OCI-LY1 (cell line): ENCODE data around the gene NAV2.

ENCODE experiments used
- H2AFZ ChIP-seq: fragments of 200-600 bp; sonication (generic), shearing (Covaris generic); 2 replicates; pipeline ENCODE4 v1.6.0; 2014; ENCODE audit warnings: antibody characterized with exemption, mild to moderate bottlenecking, low read length
- H3F3A ChIP-seq: fragments of 200-600 bp; sonication (generic), shearing (Covaris generic); 2 replicates; pipeline ENCODE4 v1.6.0; 2014; ENCODE audit warnings: mild to moderate bottlenecking, antibody characterized with exemption, low read length, moderate library complexity; ENCODE audit not compliant: insufficient read depth
- H3K27ac ChIP-seq: fragments of 200-600 bp; sonication (generic); 2 replicates; pipeline ENCODE4 v1.5.1; 2014; ENCODE audit warnings: low read length, mixed run types, mild to moderate bottlenecking, low read depth; ENCODE audit not compliant: poor library complexity, severe bottlenecking
- H3K27me3 ChIP-seq: fragments of 200-600 bp; sonication (generic); 2 replicates; pipeline ENCODE4 v1.6.0; 2014; ENCODE audit warnings: antibody characterized with exemption, mild to moderate bottlenecking, low read length, moderate library complexity; ENCODE audit not compliant: insufficient read depth
- H3K36me3 ChIP-seq: fragments of 200-600 bp; sonication (generic); 2 replicates; pipeline ENCODE4 v1.6.1; 2014; ENCODE audit warnings: mild to moderate bottlenecking, antibody characterized with exemption, low read length, moderate library complexity, mixed read lengths; ENCODE audit not compliant: insufficient read depth
- H3K4me1 ChIP-seq: fragments of 200-600 bp; sonication (generic); 2 replicates; pipeline ENCODE4 v1.5.1; 2014; ENCODE audit warnings: mild to moderate bottlenecking, low read length, moderate library complexity; ENCODE audit not compliant: insufficient read depth, severe bottlenecking
- H3K4me2 ChIP-seq: fragments of 200-600 bp; sonication (generic), shearing (Covaris generic); 2 replicates; pipeline ENCODE4 v1.6.1; 2014; ENCODE audit warnings: low read length
- H3K4me3 ChIP-seq: fragments of 200-600 bp; sonication (generic); 2 replicates; pipeline ENCODE4 v1.5.1; 2014; ENCODE audit warnings: low read length, low read depth, mild to moderate bottlenecking, mixed read lengths; ENCODE audit not compliant: poor library complexity, severe bottlenecking
- H3K79me2 ChIP-seq: fragments of 200-600 bp; shearing (Covaris generic); 2 replicates; pipeline ENCODE4 v1.6.1; 2016; ENCODE audit warnings: mixed run types, low read length, mixed read lengths; ENCODE audit not compliant: insufficient read depth
- H3K9ac ChIP-seq: fragments of 200-600 bp; sonication (generic), shearing (Covaris generic); 2 replicates; pipeline ENCODE4 v1.6.1; 2014; ENCODE audit warnings: mild to moderate bottlenecking, low read length, mixed read lengths
- H3K9me2 ChIP-seq: fragments of 200-600 bp; sonication (generic), shearing (Covaris generic); 2 replicates; pipeline ENCODE4 v1.6.1; 2014; ENCODE audit warnings: low read depth, mild to moderate bottlenecking, low read length, mixed read lengths
- H3K9me3 ChIP-seq: fragments of 200-600 bp; shearing (Covaris generic); 2 replicates; pipeline ENCODE4 v1.6.1; 2014; ENCODE audit warnings: low read length, mixed read lengths
- H4K20me1 ChIP-seq: fragments of 200-600 bp; sonication (generic), shearing (Covaris generic); 2 replicates; pipeline ENCODE4 v1.6.0; 2016; ENCODE audit warnings: mild to moderate bottlenecking, low read length; ENCODE audit not compliant: insufficient read depth
- EZH2 ChIP-seq: fragments of 200-600 bp; sonication (generic), shearing (Covaris generic); IDR thresholded peaks from 2 replicates; pipeline ENCODE4 v1.8.0; 2017; ENCODE audit warnings: borderline replicate concordance, mixed run types, mild to moderate bottlenecking, antibody characterized with exemption, low read length, moderate library complexity, mixed read lengths
- TF ChIP-seq, protein P1 (sequence below): fragments of 200-600 bp; sonication (generic), shearing (Covaris generic); IDR thresholded peaks from 2 replicates; pipeline ENCODE4 v1.5.1; 2017; ENCODE audit warnings: mild to moderate bottlenecking, antibody characterized with exemption, low read length, moderate library complexity, mixed read lengths

Gene NAV2

DNA sequence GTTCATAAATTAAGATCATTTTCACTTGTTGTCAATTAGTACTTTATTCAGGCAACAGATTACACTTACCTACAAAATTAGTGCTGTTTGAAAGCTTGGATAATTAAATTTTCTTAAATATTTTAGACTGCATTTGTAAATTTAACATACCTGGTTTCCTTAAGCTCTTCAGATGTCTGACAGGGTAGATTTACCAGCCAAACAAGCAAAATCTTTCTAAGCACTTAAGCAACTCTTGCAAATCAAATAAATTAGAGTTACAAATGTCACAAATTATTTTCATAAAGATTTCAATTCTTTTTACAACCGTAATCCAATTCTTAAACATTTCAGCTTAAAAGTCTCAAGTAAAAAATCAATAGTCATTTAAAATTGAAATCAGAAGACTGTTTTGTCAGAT is 317.8 kb downstream of the NAV2 start:
- no peak overlapping the region for H3K4me2 ChIP-seq
- no peaks in the 10 kb centered on the region for H3K79me2 ChIP-seq

DNA sequence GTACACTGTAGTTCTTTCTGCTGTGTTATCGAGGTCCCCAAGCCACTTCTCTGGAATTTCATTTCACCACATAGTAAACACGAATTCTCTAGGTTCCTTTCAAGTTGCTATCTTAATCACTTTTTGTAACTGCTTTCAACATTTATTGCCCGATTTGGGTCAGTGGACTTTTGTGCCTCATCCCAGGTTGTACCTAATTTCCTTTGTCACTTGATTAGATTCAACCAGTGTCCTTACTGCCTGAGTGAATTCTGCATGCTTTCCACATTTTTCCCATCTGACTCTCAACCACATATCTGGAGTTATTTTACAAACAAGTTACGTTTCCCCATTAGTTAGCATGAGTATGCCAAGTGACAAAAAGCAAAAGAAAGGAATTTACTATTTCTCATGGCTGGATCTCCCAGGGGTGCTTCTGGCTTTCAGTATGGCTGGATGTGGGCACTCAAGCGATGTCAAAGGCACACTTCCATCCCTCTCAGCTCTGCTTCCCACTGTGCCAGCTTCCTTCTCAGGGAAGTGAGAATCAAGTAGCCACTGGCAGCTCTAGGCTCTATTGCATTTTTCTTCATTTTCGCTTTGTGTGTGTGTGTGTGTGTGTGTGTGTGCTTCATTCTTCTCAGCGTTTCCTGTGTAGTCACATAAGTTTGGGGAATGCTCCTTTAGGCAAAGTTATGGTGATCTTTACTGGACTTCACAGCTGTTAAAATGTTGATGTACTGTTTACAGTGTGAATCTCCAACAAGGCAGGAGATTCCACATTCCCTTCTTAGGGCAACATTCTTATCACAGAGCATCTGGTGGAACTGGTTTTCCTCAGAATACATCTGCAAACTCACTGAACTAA is 318.7 kb downstream of the NAV2 start:
- no peak overlapping the region for H3K27ac ChIP-seq
- no peak overlapping the region for H2AFZ ChIP-seq
- no peak for TF ChIP-seq EZH2
- TF ChIP-seq, protein P1, sequence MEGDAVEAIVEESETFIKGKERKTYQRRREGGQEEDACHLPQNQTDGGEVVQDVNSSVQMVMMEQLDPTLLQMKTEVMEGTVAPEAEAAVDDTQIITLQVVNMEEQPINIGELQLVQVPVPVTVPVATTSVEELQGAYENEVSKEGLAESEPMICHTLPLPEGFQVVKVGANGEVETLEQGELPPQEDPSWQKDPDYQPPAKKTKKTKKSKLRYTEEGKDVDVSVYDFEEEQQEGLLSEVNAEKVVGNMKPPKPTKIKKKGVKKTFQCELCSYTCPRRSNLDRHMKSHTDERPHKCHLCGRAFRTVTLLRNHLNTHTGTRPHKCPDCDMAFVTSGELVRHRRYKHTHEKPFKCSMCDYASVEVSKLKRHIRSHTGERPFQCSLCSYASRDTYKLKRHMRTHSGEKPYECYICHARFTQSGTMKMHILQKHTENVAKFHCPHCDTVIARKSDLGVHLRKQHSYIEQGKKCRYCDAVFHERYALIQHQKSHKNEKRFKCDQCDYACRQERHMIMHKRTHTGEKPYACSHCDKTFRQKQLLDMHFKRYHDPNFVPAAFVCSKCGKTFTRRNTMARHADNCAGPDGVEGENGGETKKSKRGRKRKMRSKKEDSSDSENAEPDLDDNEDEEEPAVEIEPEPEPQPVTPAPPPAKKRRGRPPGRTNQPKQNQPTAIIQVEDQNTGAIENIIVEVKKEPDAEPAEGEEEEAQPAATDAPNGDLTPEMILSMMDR: no peak
- H3K4me1 ChIP-seq: no peaks in the 10 kb centered on the region
- no peaks in the 10 kb centered on the region for H3K79me2 ChIP-seq
- H3K4me2 ChIP-seq: no peak overlapping the region
- no peaks in the 10 kb centered on the region for H3K9me3 ChIP-seq
- no peak overlapping the region for H3K9ac ChIP-seq
- no peak overlapping the region for H3K4me3 ChIP-seq
- H3K36me3 ChIP-seq: no peaks in the 10 kb centered on the region
- H4K20me1 ChIP-seq: no peaks in the 10 kb centered on the region
- no peaks in the 10 kb centered on the region for H3K9me2 ChIP-seq
- H3K27me3 ChIP-seq: no peaks in the 10 kb centered on the region
- H3F3A ChIP-seq: no peaks in the 10 kb centered on the region

More for the DNA sequence above, 317.8 kb downstream of the NAV2 start:
- Histone ChIP-seq H3K4me1 (no peaks in the 10 kb centered on the region), H3K27ac (no peak overlapping the region), H3K9me3 (no peaks in the 10 kb centered on the region), H3K27me3 (no peaks in the 10 kb centered on the region), H3K4me3 (no peak overlapping the region), H3K36me3 (no peaks in the 10 kb centered on the region), H3K9ac (no peak overlapping the region), H3F3A (no peaks in the 10 kb centered on the region), H4K20me1 (no peaks in the 10 kb centered on the region), H3K9me2 (no peaks in the 10 kb centered on the region), H2AFZ (no peak overlapping the region)
- TF ChIP-seq, protein P1: no peak
- TF ChIP-seq EZH2: no peak

DNA sequence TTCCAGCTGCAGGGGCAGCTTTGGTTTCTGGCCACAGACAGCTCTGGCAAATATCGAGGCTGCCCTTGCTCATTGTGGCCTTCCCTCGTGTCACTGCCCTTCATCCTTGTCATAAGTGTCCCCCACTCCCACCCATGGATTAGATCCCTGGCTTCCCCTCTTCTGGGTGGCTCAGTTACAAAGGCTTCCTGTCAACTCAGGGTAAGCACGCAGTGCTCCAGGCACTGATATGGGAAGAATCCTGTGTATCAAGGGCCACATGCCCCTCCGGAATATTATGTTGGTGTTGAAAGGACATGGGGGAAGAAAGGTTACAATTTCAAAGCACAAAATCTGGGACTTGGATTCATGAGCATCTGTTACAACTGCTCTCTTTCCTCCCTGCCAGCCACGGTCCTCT is 319.5 kb downstream of the NAV2 start:
- H3K79me2 ChIP-seq: no peaks in the 10 kb centered on the region
- no peak overlapping the region for H2AFZ ChIP-seq

More for the DNA sequence above, 319.5 kb downstream of the NAV2 start:
- Histone ChIP-seq H3K4me2 (no peak overlapping the region), H3K27ac (no peak overlapping the region), H4K20me1 (no peaks in the 10 kb centered on the region), H3K36me3 (no peaks in the 10 kb centered on the region), H3K27me3 (no peaks in the 10 kb centered on the region), H3K4me1 (no peaks in the 10 kb centered on the region), H3F3A (no peaks in the 10 kb centered on the region), H3K9me2 (no peaks in the 10 kb centered on the region), H3K4me3 (no peak overlapping the region), H3K9ac (no peak overlapping the region), H3K9me3 (no peaks in the 10 kb centered on the region)
- TF ChIP-seq, protein P1: no peak
- no peak for TF ChIP-seq EZH2
